H9 (cell line): ENCODE data around the gene PKP1. TPM values are rescaled to one million over a fixed set of nuclear protein-coding genes. Genes with fewer than 3 reads are reported as not detected.

Source experiments
- DNase-seq: peaks from one replicate; pipeline ENCODE4 v3.0.0-alpha.2; 2017
- H2AFZ ChIP-seq: one replicate; pipeline ENCODE4 v1.6.1; 2013; ENCODE audit warnings: mild to moderate bottlenecking, low read length, control low read depth, moderate library complexity
- H2AK5ac ChIP-seq: 2 replicates; pipeline ENCODE4 v1.6.1; 2013; ENCODE audit warnings: low read length, control low read depth, mixed read lengths; ENCODE audit not compliant: insufficient read length
- H2BK120ac ChIP-seq: one replicate; pipeline ENCODE4 v1.6.1; 2013; ENCODE audit warnings: low read depth, mild to moderate bottlenecking, low read length, control low read depth, inconsistent platforms; ENCODE audit not compliant: poor library complexity, severe bottlenecking
- H2BK12ac ChIP-seq: 2 replicates; pipeline ENCODE4 v1.6.1; 2013; ENCODE audit warnings: low read length, control low read depth, mixed read lengths, low read depth; ENCODE audit not compliant: insufficient read length
- H2BK15ac ChIP-seq: 2 replicates; pipeline ENCODE4 v1.6.1; 2013; ENCODE audit warnings: low read depth, low read length, control low read depth
- H2BK20ac ChIP-seq: one replicate; pipeline ENCODE4 v1.6.1; 2013; ENCODE audit warnings: low read depth, mild to moderate bottlenecking, low read length, control low read depth, inconsistent platforms; ENCODE audit not compliant: poor library complexity, severe bottlenecking
- H2BK5ac ChIP-seq: 2 replicates; pipeline ENCODE4 v1.6.1; 2013; ENCODE audit warnings: low read length, control low read depth, mixed read lengths; ENCODE audit not compliant: insufficient read length
- H3K14ac ChIP-seq: 2 replicates; pipeline ENCODE4 v1.6.1; 2013; ENCODE audit warnings: low read length, control low read depth; ENCODE audit not compliant: insufficient read depth
- H3K18ac ChIP-seq: 2 replicates; pipeline ENCODE4 v1.6.1; 2013; ENCODE audit warnings: low read depth, mild to moderate bottlenecking, mixed read lengths, low read length, control low read depth; ENCODE audit not compliant: insufficient read length
- H3K23ac ChIP-seq: 2 replicates; pipeline ENCODE4 v1.6.1; 2013; ENCODE audit warnings: low read length, control low read depth, mixed read lengths, low read depth; ENCODE audit not compliant: insufficient read length
- H3K23me2 ChIP-seq: 2 replicates; pipeline ENCODE4 v1.6.1; 2013; ENCODE audit warnings: low read depth, mild to moderate bottlenecking, mixed read lengths, low read length, control low read depth; ENCODE audit not compliant: insufficient read length, poor library complexity, severe bottlenecking
- H3K27ac ChIP-seq: 2 replicates; pipeline ENCODE4 v1.5.1; 2013; ENCODE audit warnings: low read length, control low read depth, mixed read lengths, low read depth; ENCODE audit not compliant: insufficient read length
- H3K27me3 ChIP-seq: 2 replicates; pipeline ENCODE4 v1.6.1; 2013; ENCODE audit warnings: low read length, control low read depth, inconsistent platforms; ENCODE audit not compliant: insufficient read depth
- H3K4ac ChIP-seq: 2 replicates; pipeline ENCODE4 v1.6.1; 2013; ENCODE audit warnings: low read depth, mild to moderate bottlenecking, control low read depth, inconsistent platforms, low read length, moderate library complexity
- H3K4me1 ChIP-seq: 2 replicates; pipeline ENCODE4 v1.6.1; 2013; ENCODE audit warnings: low read length, control low read depth, inconsistent platforms; ENCODE audit not compliant: insufficient read depth
- H3K4me2 ChIP-seq: 2 replicates; pipeline ENCODE4 v1.6.1; 2013; ENCODE audit warnings: low read length, control low read depth, mixed read lengths; ENCODE audit not compliant: insufficient read length, insufficient read depth
- H3K56ac ChIP-seq: 2 replicates; pipeline ENCODE4 v1.6.1; 2013; ENCODE audit warnings: low read depth, mild to moderate bottlenecking, mixed read lengths, low read length, control low read depth; ENCODE audit not compliant: insufficient read length
- H3K79me1 ChIP-seq: 2 replicates; pipeline ENCODE4 v1.6.1; 2013; ENCODE audit warnings: low read depth, mild to moderate bottlenecking, moderate library complexity, low read length, control low read depth, inconsistent platforms; ENCODE audit not compliant: insufficient read depth, poor library complexity, severe bottlenecking
- H3K79me2 ChIP-seq: 2 replicates; pipeline ENCODE4 v1.6.1; 2013; ENCODE audit warnings: low read length, control low read depth, inconsistent platforms; ENCODE audit not compliant: insufficient read depth
- H3K9ac ChIP-seq: 2 replicates; pipeline ENCODE4 v1.6.1; 2013; ENCODE audit warnings: low read length, control low read depth, mixed read lengths; ENCODE audit not compliant: insufficient read length; ENCODE audit errors: extremely low read depth
- H3K9me3 ChIP-seq: one replicate; pipeline ENCODE4 v1.6.1; 2013; ENCODE audit warnings: low read depth, low read length, inconsistent platforms; ENCODE audit not compliant: control insufficient read depth
- H3T11ph ChIP-seq: one replicate; pipeline ENCODE4 v1.6.1; 2013; ENCODE audit warnings: mild to moderate bottlenecking, low read length, control low read depth, inconsistent platforms
- H4K20me1 ChIP-seq: one replicate; pipeline ENCODE4 v1.6.1; 2013; ENCODE audit not compliant: control insufficient read depth, insufficient read length, insufficient read depth
- H4K5ac ChIP-seq: 2 replicates; pipeline ENCODE4 v1.6.1; 2013; ENCODE audit warnings: low read depth, mild to moderate bottlenecking, mixed read lengths, low read length, control low read depth; ENCODE audit not compliant: insufficient read length
- H4K8ac ChIP-seq: replicated peaks from 2 replicates; pipeline ENCODE4 v1.6.1; 2013; ENCODE audit warnings: low read length, control low read depth, mixed read lengths, low read depth; ENCODE audit not compliant: insufficient read length
- H4K91ac ChIP-seq: 2 replicates; pipeline ENCODE4 v1.6.1; 2013; ENCODE audit warnings: low read depth, mild to moderate bottlenecking, moderate library complexity, mixed read lengths, low read length, control low read depth; ENCODE audit not compliant: insufficient read length
- H3K27ac Mint-ChIP-seq, 3 experiments: 2 replicates in 2 of 3; 3 replicates in 1 of 3; pipeline ENCODE4 v1.8.0; 2020 to 2021; ENCODE audit warnings: mixed read lengths in 3 of 3, mild to moderate bottlenecking in 1 of 3, moderate library complexity in 1 of 3
- H3K27me3 Mint-ChIP-seq: 2 replicates; pipeline ENCODE4 v1.8.0; 2021; ENCODE audit warnings: low read depth, mild to moderate bottlenecking, moderate library complexity, mixed read lengths
- H3K36me3 Mint-ChIP-seq, 3 experiments: 2 replicates in 2 of 3; 3 replicates in 1 of 3; pipeline ENCODE4 v1.8.0; 2020 to 2021; ENCODE audit warnings: low read depth in 3 of 3, mixed read lengths in 3 of 3; ENCODE audit not compliant: insufficient read depth in 1 of 3
- H3K4me1 Mint-ChIP-seq, 2 experiments: 2 replicates each; pipeline ENCODE4 v1.8.0; 2020; ENCODE audit warnings: mixed read lengths in 2 of 2
- H3K4me3 Mint-ChIP-seq, 2 experiments: 2 replicates in 1 of 2; 3 replicates in 1 of 2; pipeline ENCODE4 v1.8.0; 2020 to 2021; ENCODE audit warnings: mild to moderate bottlenecking in 2 of 2, mixed read lengths in 2 of 2, moderate library complexity in 1 of 2
- H3K9me3 Mint-ChIP-seq, 2 experiments: 2 replicates in 1 of 2; 3 replicates in 1 of 2; pipeline ENCODE4 v1.8.0; 2020; ENCODE audit warnings: mild to moderate bottlenecking in 2 of 2, mixed read lengths in 2 of 2, moderate library complexity in 1 of 2
- WGBS: extraction: QIAGEN DNeasy Blood & Tissue Kit; methylation state at CpG from one replicate; pipeline ENCODE4 v1.1.7; 2013; ENCODE audit warnings: missing lambda C conversion rate, low lambda C conversion rate, mixed read lengths; ENCODE audit not compliant: insufficient read length; ENCODE audit errors: extremely low coverage; 5-methylcytosine and 5-hydroxymethylcytosine counted together
- total RNA-seq: library from RNA; stranded (reverse); gene quantifications from 2 replicates; pipeline ENCODE4 v1.2.1, GENCODE V29; 2021
- TF ChIP-seq, protein P1 (sequence below): fragments of 200-600 bp; sonication (generic); conservative IDR thresholded peaks from 3 replicates; pipeline ENCODE4 v1.8.0; 2021; ENCODE audit warnings: antibody characterized with exemption, mild to moderate bottlenecking

Gene PKP1
- total RNA-seq, 1 experiment from 2014 or later = 0.09 TPM

DNA sequence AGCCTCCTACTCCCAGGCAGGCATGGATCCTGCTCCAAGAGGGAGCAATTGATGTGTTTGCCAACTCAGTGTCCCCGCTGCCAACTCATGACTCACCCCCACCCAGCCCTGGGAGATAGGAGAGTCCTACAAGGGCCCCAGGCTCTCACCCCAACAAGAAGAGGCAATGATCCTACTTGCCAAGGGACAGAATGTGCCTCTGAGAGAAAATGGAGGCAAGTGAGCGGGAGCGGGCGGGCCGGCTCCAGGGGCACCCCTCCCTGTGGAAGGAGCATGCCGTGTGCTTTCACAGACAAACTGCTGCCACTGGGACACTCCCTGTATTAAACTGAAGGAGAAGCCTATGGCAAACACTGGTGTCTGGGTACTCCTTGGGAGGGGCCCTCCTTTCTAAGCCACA, 16.7 kb downstream of the PKP1 start:
- H3K4me3 Mint-ChIP-seq = no peak overlapping the region
- Histone ChIP-seq H2BK5ac (no peak overlapping the region), H4K5ac (no peak overlapping the region), H2BK12ac (no peak overlapping the region), H4K8ac (no peak overlapping the region), H3K27me3 (no peaks in the 10 kb centered on the region), H3K9ac (no peak overlapping the region), H2BK15ac (no peak overlapping the region), H3K9me3 (no peaks in the 10 kb centered on the region), H3K27ac (no peak overlapping the region), H2BK120ac (no peak overlapping the region), H3K23ac (no peak overlapping the region), H3K79me2 (no peaks in the 10 kb centered on the region), H3K4me1 (no peaks in the 10 kb centered on the region), H3K79me1 (no peaks in the 10 kb centered on the region), H2AFZ (no peak overlapping the region), H4K20me1 (no peaks in the 10 kb centered on the region), H3K4me2 (no peak overlapping the region), H3K14ac (no peak overlapping the region), H3K18ac (no peak overlapping the region), H4K91ac (no peak overlapping the region), H2BK20ac (no peak overlapping the region), H2AK5ac (no peak overlapping the region), H3K56ac (no peak overlapping the region), H3K23me2 (no peaks in the 10 kb centered on the region), H3T11ph (no peak overlapping the region), H3K4ac (no peak overlapping the region)
- no peaks in the 10 kb centered on the region for H3K36me3 Mint-ChIP-seq
- H3K9me3 Mint-ChIP-seq = no peaks in the 10 kb centered on the region
- peaks cover 14% of the 10 kb centered on the region for H3K27me3 Mint-ChIP-seq
- no peak for DNase-seq
- no CpG with 5 or more reads among the region's 6 CpGs for WGBS
- TF ChIP-seq, protein P1, sequence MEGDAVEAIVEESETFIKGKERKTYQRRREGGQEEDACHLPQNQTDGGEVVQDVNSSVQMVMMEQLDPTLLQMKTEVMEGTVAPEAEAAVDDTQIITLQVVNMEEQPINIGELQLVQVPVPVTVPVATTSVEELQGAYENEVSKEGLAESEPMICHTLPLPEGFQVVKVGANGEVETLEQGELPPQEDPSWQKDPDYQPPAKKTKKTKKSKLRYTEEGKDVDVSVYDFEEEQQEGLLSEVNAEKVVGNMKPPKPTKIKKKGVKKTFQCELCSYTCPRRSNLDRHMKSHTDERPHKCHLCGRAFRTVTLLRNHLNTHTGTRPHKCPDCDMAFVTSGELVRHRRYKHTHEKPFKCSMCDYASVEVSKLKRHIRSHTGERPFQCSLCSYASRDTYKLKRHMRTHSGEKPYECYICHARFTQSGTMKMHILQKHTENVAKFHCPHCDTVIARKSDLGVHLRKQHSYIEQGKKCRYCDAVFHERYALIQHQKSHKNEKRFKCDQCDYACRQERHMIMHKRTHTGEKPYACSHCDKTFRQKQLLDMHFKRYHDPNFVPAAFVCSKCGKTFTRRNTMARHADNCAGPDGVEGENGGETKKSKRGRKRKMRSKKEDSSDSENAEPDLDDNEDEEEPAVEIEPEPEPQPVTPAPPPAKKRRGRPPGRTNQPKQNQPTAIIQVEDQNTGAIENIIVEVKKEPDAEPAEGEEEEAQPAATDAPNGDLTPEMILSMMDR = no peak
- H3K4me1 Mint-ChIP-seq = peaks cover 15 to 26% of the 10 kb centered on the region in 2 experiments
- no peak overlapping the region for H3K27ac Mint-ChIP-seq
